HepG2 (cell line): ENCODE results near the gene THSD8. TPM values are rescaled to one million over a fixed set of nuclear protein-coding genes. Genes with fewer than 3 reads are reported as not detected.

Experiments
- GPN1 ChIP-seq: sonication (generic); formaldehyde crosslinking; IDR thresholded peaks from 2 replicates; pipeline ENCODE4 v1.5.1; 2020; ENCODE audit warnings: missing genetic modification reagents, borderline replicate concordance
- MBNL3 ChIP-seq: fragments of 250-450 bp; sonication (Bioruptor Pico); conservative IDR thresholded peaks from 2 replicates; pipeline ENCODE4 v1.8.0; 2022; ENCODE audit warnings: mild to moderate bottlenecking, inconsistent platforms
- PAX8 ChIP-seq: sonication (generic); formaldehyde crosslinking; IDR thresholded peaks from 2 replicates; pipeline ENCODE4 v1.8.0; 2022; ENCODE audit warnings: mild to moderate bottlenecking, missing genetic modification reagents, borderline replicate concordance
- SMC3 ChIP-seq: IDR thresholded peaks from 2 replicates; pipeline ENCODE4 v1.6.1; 2011; ENCODE audit warnings: low read length, improper control_type of control experiment
- TAF1 ChIP-seq: sonication (generic); formaldehyde crosslinking; IDR thresholded peaks from 2 replicates; pipeline ENCODE4 v1.4.0; 2020; ENCODE audit warnings: missing genetic modification reagents
- ZNF253 ChIP-seq: sonication (generic); formaldehyde crosslinking; IDR thresholded peaks from 2 replicates; pipeline ENCODE4 v1.8.0; 2022; ENCODE audit warnings: mild to moderate bottlenecking, missing genetic modification reagents, borderline replicate concordance
- ZNF263 ChIP-seq: sonication (generic); formaldehyde crosslinking; IDR thresholded peaks from 2 replicates; pipeline ENCODE4 v1.4.0; 2020; ENCODE audit warnings: missing genetic modification reagents
- ZNF451 ChIP-seq: sonication (generic); formaldehyde crosslinking; IDR thresholded peaks from 2 replicates; pipeline ENCODE4 v1.5.0; 2020; ENCODE audit warnings: mild to moderate bottlenecking, missing genetic modification reagents
- polyA plus RNA-seq, 8 experiments: library from polyadenylated mRNA; depleted of rRNA in 3 of 8; stranded (reverse) in 7 of 8; unstranded in 1 of 8; fragments of >200 nt; fragmentation: Illumina TruSeq in 4 of 8; extraction: Trizol in 4 of 8; gene quantifications; 2 replicates each; pipeline versions ENCODE4 v1.2.1 to v1.2.3, GENCODE V29; 2011 to 2016; ENCODE audit warnings: low read depth in 4 of 8, missing spikeins in 1 of 8, mixed read lengths in 1 of 8; ENCODE audit not compliant: insufficient read depth in 1 of 8
- total RNA-seq, 5 experiments: library from RNA; depleted of rRNA; stranded (reverse); fragments of >200 nt; fragmentation: Illumina TruSeq; extraction: Trizol; gene quantifications; 2 replicates each; pipeline ENCODE4 v1.2.3, GENCODE V29; 2016; ENCODE audit warnings: low read depth in 1 of 5
- TF ChIP-seq, protein P1 (sequence below): sonication (generic); formaldehyde crosslinking; IDR thresholded peaks from 2 replicates; pipeline ENCODE4 v1.5.1; 2020; ENCODE audit warnings: mild to moderate bottlenecking, missing genetic modification reagents, moderate library complexity
- TF ChIP-seq, protein P2 (sequence below): fragments of 450-650 bp; IDR thresholded peaks from 2 replicates; pipeline ENCODE4 v1.6.1; 2017; ENCODE audit warnings: mild to moderate bottlenecking
- TF ChIP-seq, protein P3 (sequence below), 2 experiments: fragments of 450-650 bp in 1 of 2; sonication (generic) in 1 of 2; formaldehyde crosslinking in 1 of 2; IDR thresholded peaks; 2 replicates each; pipeline versions ENCODE4 v1.6.1 to v1.8.0; 2016 to 2022; ENCODE audit warnings: antibody characterized with exemption in 1 of 2, mild to moderate bottlenecking in 1 of 2, missing genetic modification reagents in 1 of 2

Gene THSD8
- total and polyA plus RNA-seq, 2 of the 13 experiments (the other 11 are each of a cell fraction or from before 2014, with no cell fraction given): 4.8 to 14.9 TPM

DNA sequence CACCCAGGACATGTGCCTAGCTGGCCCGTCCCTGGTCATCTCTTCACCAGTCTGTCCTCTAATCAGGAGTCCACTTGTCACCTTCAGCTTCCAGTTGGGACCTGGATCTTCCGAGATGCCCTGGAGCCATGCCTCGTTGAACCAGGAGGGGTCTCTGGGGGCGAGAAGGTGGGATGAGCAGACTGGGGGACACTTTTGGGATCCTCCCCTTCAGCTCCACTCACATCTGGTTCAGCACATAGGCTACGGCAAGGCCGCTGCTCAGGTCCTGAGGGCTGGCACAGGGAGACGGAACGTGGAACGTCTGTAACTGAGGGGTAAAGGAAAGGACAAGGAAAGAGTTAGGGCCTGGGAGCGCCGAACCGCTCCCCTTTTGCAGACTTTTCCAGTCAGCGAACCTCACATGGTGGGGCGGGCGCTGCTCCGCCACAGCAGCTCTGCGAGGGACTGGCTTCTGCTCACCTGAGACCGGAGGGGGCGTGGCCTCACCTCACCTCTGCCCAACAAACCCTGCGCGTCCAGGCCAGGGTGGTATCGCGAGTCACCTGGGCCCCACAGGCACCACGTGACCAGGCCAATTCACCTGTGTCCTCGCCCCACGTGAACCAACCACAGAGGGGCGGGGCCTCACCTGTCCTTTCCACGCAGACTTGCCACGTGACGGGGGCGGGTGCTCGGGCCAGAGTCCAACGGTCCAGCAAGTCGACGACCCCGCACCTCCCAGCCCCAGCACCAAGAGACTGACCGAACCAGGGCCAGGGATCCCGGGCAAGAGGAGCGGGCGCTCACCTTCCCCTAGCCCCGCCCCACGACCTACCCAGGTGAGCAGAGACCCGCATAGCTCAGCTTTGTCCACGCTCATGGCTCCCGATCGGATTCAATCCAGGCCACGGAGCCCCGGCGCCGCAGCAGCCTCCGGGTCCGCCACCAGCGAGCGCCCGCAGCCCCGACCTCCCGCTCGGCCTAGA is 27.0 kb upstream of the THSD8 start, which contains the start of gene HOOK2 (continued):
- TF ChIP-seq, protein P1, sequence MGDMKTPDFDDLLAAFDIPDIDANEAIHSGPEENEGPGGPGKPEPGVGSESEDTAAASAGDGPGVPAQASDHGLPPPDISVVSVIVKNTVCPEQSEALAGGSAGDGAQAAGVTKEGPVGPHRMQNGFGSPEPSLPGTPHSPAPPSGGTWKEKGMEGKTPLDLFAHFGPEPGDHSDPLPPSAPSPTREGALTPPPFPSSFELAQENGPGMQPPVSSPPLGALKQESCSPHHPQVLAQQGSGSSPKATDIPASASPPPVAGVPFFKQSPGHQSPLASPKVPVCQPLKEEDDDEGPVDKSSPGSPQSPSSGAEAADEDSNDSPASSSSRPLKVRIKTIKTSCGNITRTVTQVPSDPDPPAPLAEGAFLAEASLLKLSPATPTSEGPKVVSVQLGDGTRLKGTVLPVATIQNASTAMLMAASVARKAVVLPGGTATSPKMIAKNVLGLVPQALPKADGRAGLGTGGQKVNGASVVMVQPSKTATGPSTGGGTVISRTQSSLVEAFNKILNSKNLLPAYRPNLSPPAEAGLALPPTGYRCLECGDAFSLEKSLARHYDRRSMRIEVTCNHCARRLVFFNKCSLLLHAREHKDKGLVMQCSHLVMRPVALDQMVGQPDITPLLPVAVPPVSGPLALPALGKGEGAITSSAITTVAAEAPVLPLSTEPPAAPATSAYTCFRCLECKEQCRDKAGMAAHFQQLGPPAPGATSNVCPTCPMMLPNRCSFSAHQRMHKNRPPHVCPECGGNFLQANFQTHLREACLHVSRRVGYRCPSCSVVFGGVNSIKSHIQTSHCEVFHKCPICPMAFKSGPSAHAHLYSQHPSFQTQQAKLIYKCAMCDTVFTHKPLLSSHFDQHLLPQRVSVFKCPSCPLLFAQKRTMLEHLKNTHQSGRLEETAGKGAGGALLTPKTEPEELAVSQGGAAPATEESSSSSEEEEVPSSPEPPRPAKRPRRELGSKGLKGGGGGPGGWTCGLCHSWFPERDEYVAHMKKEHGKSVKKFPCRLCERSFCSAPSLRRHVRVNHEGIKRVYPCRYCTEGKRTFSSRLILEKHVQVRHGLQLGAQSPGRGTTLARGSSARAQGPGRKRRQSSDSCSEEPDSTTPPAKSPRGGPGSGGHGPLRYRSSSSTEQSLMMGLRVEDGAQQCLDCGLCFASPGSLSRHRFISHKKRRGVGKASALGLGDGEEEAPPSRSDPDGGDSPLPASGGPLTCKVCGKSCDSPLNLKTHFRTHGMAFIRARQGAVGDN (CRISPR knock-in tag): peak; percentile 84
- TF ChIP-seq MBNL3 (no peak), SMC3 (no peak), GPN1 (no peak), ZNF451 (CRISPR knock-in tag) (peak; percentile 28), TAF1 (CRISPR knock-in tag) (peak; percentile 55; the same call in 1 of the 2 replicates), ZNF263 (CRISPR knock-in tag) (no peak), ZNF253 (CRISPR knock-in tag) (0 out of 2 replicates have a peak, but pooled peaks have one; percentile 85), PAX8 (CRISPR knock-in tag) (peak; percentile 52; the same call in 1 of the 2 replicates)
- TF ChIP-seq, protein P2, sequence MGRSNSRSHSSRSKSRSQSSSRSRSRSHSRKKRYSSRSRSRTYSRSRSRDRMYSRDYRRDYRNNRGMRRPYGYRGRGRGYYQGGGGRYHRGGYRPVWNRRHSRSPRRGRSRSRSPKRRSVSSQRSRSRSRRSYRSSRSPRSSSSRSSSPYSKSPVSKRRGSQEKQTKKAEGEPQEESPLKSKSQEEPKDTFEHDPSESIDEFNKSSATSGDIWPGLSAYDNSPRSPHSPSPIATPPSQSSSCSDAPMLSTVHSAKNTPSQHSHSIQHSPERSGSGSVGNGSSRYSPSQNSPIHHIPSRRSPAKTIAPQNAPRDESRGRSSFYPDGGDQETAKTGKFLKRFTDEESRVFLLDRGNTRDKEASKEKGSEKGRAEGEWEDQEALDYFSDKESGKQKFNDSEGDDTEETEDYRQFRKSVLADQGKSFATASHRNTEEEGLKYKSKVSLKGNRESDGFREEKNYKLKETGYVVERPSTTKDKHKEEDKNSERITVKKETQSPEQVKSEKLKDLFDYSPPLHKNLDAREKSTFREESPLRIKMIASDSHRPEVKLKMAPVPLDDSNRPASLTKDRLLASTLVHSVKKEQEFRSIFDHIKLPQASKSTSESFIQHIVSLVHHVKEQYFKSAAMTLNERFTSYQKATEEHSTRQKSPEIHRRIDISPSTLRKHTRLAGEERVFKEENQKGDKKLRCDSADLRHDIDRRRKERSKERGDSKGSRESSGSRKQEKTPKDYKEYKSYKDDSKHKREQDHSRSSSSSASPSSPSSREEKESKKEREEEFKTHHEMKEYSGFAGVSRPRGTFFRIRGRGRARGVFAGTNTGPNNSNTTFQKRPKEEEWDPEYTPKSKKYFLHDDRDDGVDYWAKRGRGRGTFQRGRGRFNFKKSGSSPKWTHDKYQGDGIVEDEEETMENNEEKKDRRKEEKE: no peak
- TF ChIP-seq, protein P3, sequence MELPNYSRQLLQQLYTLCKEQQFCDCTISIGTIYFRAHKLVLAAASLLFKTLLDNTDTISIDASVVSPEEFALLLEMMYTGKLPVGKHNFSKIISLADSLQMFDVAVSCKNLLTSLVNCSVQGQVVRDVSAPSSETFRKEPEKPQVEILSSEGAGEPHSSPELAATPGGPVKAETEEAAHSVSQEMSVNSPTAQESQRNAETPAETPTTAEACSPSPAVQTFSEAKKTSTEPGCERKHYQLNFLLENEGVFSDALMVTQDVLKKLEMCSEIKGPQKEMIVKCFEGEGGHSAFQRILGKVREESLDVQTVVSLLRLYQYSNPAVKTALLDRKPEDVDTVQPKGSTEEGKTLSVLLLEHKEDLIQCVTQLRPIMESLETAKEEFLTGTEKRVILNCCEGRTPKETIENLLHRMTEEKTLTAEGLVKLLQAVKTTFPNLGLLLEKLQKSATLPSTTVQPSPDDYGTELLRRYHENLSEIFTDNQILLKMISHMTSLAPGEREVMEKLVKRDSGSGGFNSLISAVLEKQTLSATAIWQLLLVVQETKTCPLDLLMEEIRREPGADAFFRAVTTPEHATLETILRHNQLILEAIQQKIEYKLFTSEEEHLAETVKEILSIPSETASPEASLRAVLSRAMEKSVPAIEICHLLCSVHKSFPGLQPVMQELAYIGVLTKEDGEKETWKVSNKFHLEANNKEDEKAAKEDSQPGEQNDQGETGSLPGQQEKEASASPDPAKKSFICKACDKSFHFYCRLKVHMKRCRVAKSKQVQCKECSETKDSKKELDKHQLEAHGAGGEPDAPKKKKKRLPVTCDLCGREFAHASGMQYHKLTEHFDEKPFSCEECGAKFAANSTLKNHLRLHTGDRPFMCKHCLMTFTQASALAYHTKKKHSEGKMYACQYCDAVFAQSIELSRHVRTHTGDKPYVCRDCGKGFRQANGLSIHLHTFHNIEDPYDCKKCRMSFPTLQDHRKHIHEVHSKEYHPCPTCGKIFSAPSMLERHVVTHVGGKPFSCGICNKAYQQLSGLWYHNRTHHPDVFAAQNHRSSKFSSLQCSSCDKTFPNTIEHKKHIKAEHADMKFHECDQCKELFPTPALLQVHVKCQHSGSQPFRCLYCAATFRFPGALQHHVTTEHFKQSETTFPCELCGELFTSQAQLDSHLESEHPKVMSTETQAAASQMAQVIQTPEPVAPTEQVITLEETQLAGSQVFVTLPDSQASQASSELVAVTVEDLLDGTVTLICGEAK (IDR thresholded peaks at IDR 0.05): no peak
- TF ChIP-seq, protein P3 (CRISPR knock-in tag; IDR thresholded peaks at IDR 0.05): 0 out of 2 replicates have a peak, but pooled peaks have one; percentile 51
